MM.1S (cell line): ENCODE data around the gene ARHGEF11.
A peak's percentile ranks its signal among the peaks of the same experiment; 100 is the strongest.
"Not testable (repeated sequence)": the region's sequence is repeated elsewhere in the genome, so short reads cannot be mapped to it uniquely, and the experiment has no call there.

Experiments used
- DNase-seq: peaks from one replicate; pipeline ENCODE4 v3.0.0-alpha.2; 2015
- H2AFZ ChIP-seq: fragments of 300-600 bp; sonication (generic); 2 replicates; pipeline ENCODE4 v1.6.0; 2016; ENCODE audit warnings: antibody characterized with exemption, low read length
- H3F3A ChIP-seq: fragments of 300-600 bp; sonication (generic); 2 replicates; pipeline ENCODE4 v1.6.1; 2016; ENCODE audit warnings: mild to moderate bottlenecking, antibody characterized with exemption, low read length, moderate library complexity, mixed read lengths; ENCODE audit not compliant: insufficient read depth
- H3K27ac ChIP-seq: fragments of 300-600 bp; sonication (generic); 2 replicates; pipeline ENCODE4 v1.5.1; 2016; ENCODE audit warnings: mild to moderate bottlenecking, low read length
- H3K27me3 ChIP-seq: fragments of 300-600 bp; sonication (generic); replicated peaks from 2 replicates; pipeline ENCODE4 v1.6.0; 2016; ENCODE audit warnings: low read length; ENCODE audit not compliant: insufficient read depth
- H3K36me3 ChIP-seq: fragments of 300-600 bp; sonication (generic); replicated peaks from 2 replicates; pipeline ENCODE4 v1.6.1; 2016; ENCODE audit warnings: mild to moderate bottlenecking, low read length, mixed read lengths; ENCODE audit not compliant: insufficient read depth
- H3K4me1 ChIP-seq: fragments of 300-600 bp; sonication (generic); 2 replicates; pipeline ENCODE4 v1.6.1; 2016; ENCODE audit warnings: low read length, mixed read lengths
- H3K4me2 ChIP-seq: fragments of 300-600 bp; sonication (generic); 2 replicates; pipeline ENCODE4 v1.6.0; 2016; ENCODE audit warnings: low read depth, low read length
- H3K4me3 ChIP-seq: fragments of 300-600 bp; sonication (generic); 2 replicates; pipeline ENCODE4 v1.5.1; 2016; ENCODE audit warnings: low read length, mixed read lengths
- H3K79me2 ChIP-seq: fragments of 300-600 bp; sonication (generic); 2 replicates; pipeline ENCODE4 v1.6.1; 2016; ENCODE audit warnings: mixed run types, low read length, mixed read lengths
- H3K9ac ChIP-seq: fragments of 300-600 bp; sonication (generic); 2 replicates; pipeline ENCODE4 v1.6.1; 2016; ENCODE audit warnings: low read length, mixed read lengths
- H3K9me2 ChIP-seq: fragments of 300-600 bp; sonication (generic); replicated peaks from 2 replicates; pipeline ENCODE4 v1.6.1; 2016; ENCODE audit warnings: mild to moderate bottlenecking, low read length, mixed read lengths; ENCODE audit not compliant: insufficient read depth
- H3K9me3 ChIP-seq: fragments of 300-600 bp; sonication (generic); replicated peaks from 2 replicates; pipeline ENCODE4 v1.6.1; 2016; ENCODE audit warnings: mild to moderate bottlenecking, low read length, mixed read lengths; ENCODE audit not compliant: insufficient read depth
- H4K20me1 ChIP-seq: fragments of 300-600 bp; sonication (generic); 2 replicates; pipeline ENCODE4 v1.6.1; 2016; ENCODE audit warnings: mild to moderate bottlenecking, low read length, moderate library complexity, mixed read lengths; ENCODE audit not compliant: insufficient read depth
- CTCF ChIP-seq: fragments of 300-600 bp; sonication (generic); IDR thresholded peaks from 2 replicates; pipeline ENCODE4 v1.5.1; 2016; ENCODE audit warnings: antibody characterized with exemption, low read length, mixed read lengths
- EZH2 ChIP-seq: fragments of 300-600 bp; sonication (generic); optimal IDR thresholded peaks from 2 replicates; pipeline ENCODE3; 2017; ENCODE audit warnings: low read depth, mild to moderate bottlenecking, antibody characterized with exemption, low read length, mixed read lengths
- EZH2phosphoT487 ChIP-seq: fragments of 300-600 bp; sonication (generic); IDR thresholded peaks from 2 replicates; pipeline ENCODE4 v1.6.1; 2018; ENCODE audit warnings: antibody characterized with exemption, low read length

ARHGEF11 gene

GRCh38 chr1:156927215-156928042 is 118.1 kb downstream of the ARHGEF11 start:
- peak; percentile 73 for DNase-seq
- no peaks in the 10 kb centered on the region for H4K20me1 ChIP-seq
- peak overlapping the region; percentile 44 for H3K4me3 ChIP-seq
- no peaks in the 10 kb centered on the region for H3K79me2 ChIP-seq
- no peaks in the 10 kb centered on the region for H3K9me2 ChIP-seq
- peaks cover 85% of the 10 kb centered on the region for H3K27me3 ChIP-seq
- no peaks in the 10 kb centered on the region for H3K9me3 ChIP-seq
- H3K4me1 ChIP-seq, result peaks cover 7% of the 10 kb centered on the region; the same call in 1 of the 2 replicates
- H3K9ac ChIP-seq, result no peak overlapping the region
- no peak overlapping the region for H3K27ac ChIP-seq
- no peaks in the 10 kb centered on the region for H3K36me3 ChIP-seq
- peak overlapping the region; percentile 56; the same call in 1 of the 2 replicates for H2AFZ ChIP-seq
- no peaks in the 10 kb centered on the region for H3F3A ChIP-seq
- no peak for TF ChIP-seq EZH2
- TF ChIP-seq CTCF, result peak; percentile 74
- H3K4me2 ChIP-seq, result peak overlapping the region; percentile 84

- H3K36me3 ChIP-seq, H3K27ac ChIP-seq, H2AFZ ChIP-seq, H3K4me1 ChIP-seq, H3K4me2 ChIP-seq, H3K9me3 ChIP-seq, H3K4me3 ChIP-seq, H3K9ac ChIP-seq, H3F3A ChIP-seq, H3K79me2 ChIP-seq, H3K9me2 ChIP-seq, H4K20me1 ChIP-seq, DNase-seq: not testable (repeated sequence)
- H3K27me3 ChIP-seq, result peaks cover 92% of the 10 kb centered on the region
Observed at GRCh38 chr1:156926695-156927094, 118.8 kb downstream of the ARHGEF11 start.

- no peak for DNase-seq
Observed at GRCh38 chr1:156926175-156926574, 119.4 kb downstream of the ARHGEF11 start.

More at GRCh38 chr1:156926175-156926574, 119.4 kb downstream of the ARHGEF11 start:
- Histone ChIP-seq H2AFZ (no peak overlapping the region), H3K4me3 (no peak overlapping the region), H3K27me3 (peaks cover 96% of the 10 kb centered on the region), H3F3A (no peaks in the 10 kb centered on the region), H3K27ac (no peak overlapping the region), H3K9me2 (no peaks in the 10 kb centered on the region), H3K4me1 (peaks cover 7% of the 10 kb centered on the region; the same call in 1 of the 2 replicates), H3K9ac (no peak overlapping the region), H3K79me2 (no peaks in the 10 kb centered on the region), H3K36me3 (no peaks in the 10 kb centered on the region), H3K9me3 (no peaks in the 10 kb centered on the region), H3K4me2 (no peak overlapping the region), H4K20me1 (no peaks in the 10 kb centered on the region)
- TF ChIP-seq EZH2phosphoT487 (no peak), CTCF (no peak), EZH2 (no peak)
